Natural killer cell treated with Interleukin-12 subunit alpha and Interleukin-12 subunit beta and Interleukin-15 and Interleukin-18, amount 100 ng/mL, for 72 hours (primary cell): ENCODE data around the gene MYO18A. TPM values are rescaled to one million over a fixed set of nuclear protein-coding genes. Genes with fewer than 3 reads are reported as not detected.

Source experiments
- ATAC-seq, 2 donors: fragments of 150-1000 bp; cut with Tn5 transposase in 1 of 2; sonication (Bioruptor Pico), chemical (Tn5 transposase) in 1 of 2; 2 replicates each; pipeline ENCODE4 v1.10.0; 2021
- DNase-seq: peaks from one replicate; pipeline ENCODE4 v3.0.0; 2022; ENCODE audit warnings: low spot score
- H3K27ac Mint-ChIP-seq, 2 donors: 1 replicate in 1 of 2; 2 replicates in 1 of 2; pipeline ENCODE4 v1.8.0; 2022; ENCODE audit warnings: mixed read lengths in 2 of 2, mild to moderate bottlenecking in 1 of 2, moderate library complexity in 1 of 2
- H3K27me3 Mint-ChIP-seq, 2 donors: 1 replicate in 1 of 2; 2 replicates in 1 of 2; pipeline ENCODE4 v1.8.0; 2022; ENCODE audit warnings: mixed read lengths in 2 of 2
- H3K36me3 Mint-ChIP-seq: one replicate; pipeline ENCODE4 v1.8.0; 2022; ENCODE audit warnings: mixed read lengths
- H3K4me1 Mint-ChIP-seq, 2 donors: 1 replicate in 1 of 2; 2 replicates in 1 of 2; pipeline ENCODE4 v1.8.0; 2022; ENCODE audit warnings: low read depth in 2 of 2, mixed read lengths in 2 of 2, mild to moderate bottlenecking in 1 of 2
- H3K4me3 Mint-ChIP-seq: one replicate; pipeline ENCODE4 v1.8.0; 2022; ENCODE audit warnings: mixed read lengths
- H3K9me3 Mint-ChIP-seq: 2 replicates; pipeline ENCODE4 v1.8.0; 2022; ENCODE audit warnings: mixed read lengths
- total RNA-seq, 2 donors: library from RNA; stranded (reverse); gene quantifications; one replicate each; pipeline ENCODE4 v1.2.3, GENCODE V29; 2022

MYO18A gene
- total RNA-seq, 2 donors from 2014 or later, result 56.7 to 60.9 TPM

DNA sequence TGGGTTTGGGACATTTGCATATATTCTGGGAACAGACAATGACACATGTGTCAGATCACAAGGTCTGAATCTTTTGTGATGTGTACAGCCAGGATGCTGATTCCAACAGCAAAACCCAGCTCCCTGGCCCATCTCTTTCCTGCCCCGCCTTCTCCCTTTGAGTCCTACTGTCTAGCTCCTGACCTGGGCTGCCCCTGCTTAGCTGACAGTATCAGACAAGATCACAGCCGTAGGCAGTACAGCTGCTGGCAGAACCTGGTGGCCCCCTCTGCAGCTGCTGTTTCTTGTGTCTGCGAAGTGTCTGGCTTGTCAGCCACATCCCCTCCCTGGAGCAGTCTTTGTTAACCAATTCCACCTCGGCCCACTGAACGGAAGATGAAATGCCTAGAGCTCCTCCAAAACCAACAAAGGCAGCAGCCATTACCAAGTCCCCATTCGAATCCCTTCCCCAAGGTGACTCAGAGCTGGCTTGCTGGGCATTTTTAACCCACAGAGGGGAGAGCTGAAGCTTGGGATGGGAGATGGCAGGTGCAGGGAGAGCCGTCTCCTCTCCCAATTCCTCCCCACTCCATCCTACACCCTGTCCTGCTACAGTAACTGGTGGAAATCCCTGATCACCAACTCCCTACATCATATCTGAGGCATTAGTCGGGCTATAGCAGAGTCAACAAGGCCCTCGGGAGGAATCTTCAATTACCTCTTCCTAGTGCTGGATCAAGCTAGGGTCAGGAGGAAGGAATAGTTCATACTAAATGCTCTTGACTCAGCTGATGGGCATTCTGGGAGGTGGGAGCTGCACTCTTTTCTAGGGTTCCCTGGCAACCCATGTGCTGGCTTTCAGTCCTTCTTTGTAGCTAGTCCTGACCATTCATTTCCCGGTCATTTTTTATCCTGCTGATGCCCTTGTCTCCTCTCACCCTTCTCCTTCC, 131.5 kb downstream of the MYO18A start:
- Mint-ChIP-seq H3K36me3 (no peaks in the 10 kb centered on the region), H3K9me3 (no peaks in the 10 kb centered on the region), H3K27me3 (peaks cover 3 to 8% of the 10 kb centered on the region in 2 donors), H3K4me1 (peaks cover 3 to 6% of the 10 kb centered on the region in 2 donors), H3K27ac (no peak overlapping the region), H3K4me3 (no peak overlapping the region)
- DNase-seq (no peak), ATAC-seq (no peak)

DNA sequence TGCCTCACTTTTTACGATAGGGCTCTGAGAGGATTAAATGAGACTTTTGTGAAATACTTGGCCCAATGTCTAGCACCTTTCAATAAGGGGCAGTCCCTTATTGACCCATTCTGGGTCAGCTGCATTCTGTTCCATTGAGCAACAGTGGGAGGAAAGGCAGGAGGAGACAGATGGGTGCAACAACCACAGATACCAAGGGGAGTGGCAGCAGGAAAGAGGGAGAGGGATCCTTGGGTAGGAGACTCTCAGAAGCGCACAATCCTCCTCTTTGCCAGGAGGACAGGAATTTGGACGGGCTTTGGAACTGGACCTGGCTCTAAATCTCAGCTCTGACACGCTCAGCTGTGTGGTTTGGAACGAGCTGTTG, 133.7 kb downstream of the MYO18A start:
- no peaks in the 10 kb centered on the region for H3K36me3 Mint-ChIP-seq
- no peak overlapping the region for H3K27ac Mint-ChIP-seq
- H3K9me3 Mint-ChIP-seq, result no peaks in the 10 kb centered on the region
- no peak overlapping the region for H3K4me3 Mint-ChIP-seq
- H3K27me3 Mint-ChIP-seq, result peaks cover 3 to 8% of the 10 kb centered on the region in 2 donors
- H3K4me1 Mint-ChIP-seq, result peaks cover 6 to 7% of the 10 kb centered on the region in 2 donors
- DNase-seq (no peak), ATAC-seq (peak in 1 of 2 donors; percentile 80)

DNA sequence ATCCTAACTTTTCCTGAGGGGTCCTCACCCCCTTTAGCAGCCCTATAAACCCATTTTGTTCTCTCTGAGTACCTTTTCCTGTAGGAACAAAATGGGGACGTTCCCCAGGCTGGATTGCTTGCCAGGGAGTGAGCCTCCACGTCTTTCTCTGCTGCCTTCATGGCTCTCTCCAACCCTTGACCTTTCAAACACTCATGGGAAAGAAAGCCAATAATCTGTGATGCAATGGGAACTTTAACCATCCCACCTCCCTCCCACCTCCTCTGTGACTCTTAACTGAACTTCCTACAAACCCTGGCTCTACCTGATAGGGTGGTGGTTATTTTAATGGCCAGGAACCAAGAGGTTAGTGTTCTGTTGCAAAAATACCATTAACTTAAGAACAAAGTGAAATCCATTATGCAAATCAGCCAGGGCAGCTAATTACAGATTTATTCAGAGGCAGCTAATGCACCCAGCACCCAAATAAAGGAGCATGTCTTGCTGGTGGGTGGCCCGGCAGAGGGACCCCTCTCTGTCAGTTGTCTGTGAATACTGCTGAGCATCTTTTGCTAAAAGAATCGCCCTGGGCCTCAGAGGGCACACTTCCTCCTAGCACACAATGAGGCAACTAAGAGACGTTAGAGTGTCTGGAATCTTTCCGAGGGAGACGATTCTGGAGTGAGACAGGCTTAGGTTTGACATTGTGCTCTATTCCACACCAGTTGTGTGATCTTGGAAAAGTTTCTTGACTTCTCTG, 134.3 kb downstream of the MYO18A start:
- H3K27ac Mint-ChIP-seq, result no peak overlapping the region
- no peak overlapping the region for H3K4me3 Mint-ChIP-seq
- DNase-seq, result no peak
- no peak for ATAC-seq
- H3K27me3 Mint-ChIP-seq, result peaks cover 3 to 8% of the 10 kb centered on the region in 2 donors
- H3K36me3 Mint-ChIP-seq, result no peaks in the 10 kb centered on the region
- H3K4me1 Mint-ChIP-seq, result peaks cover 6 to 7% of the 10 kb centered on the region in 2 donors
- H3K9me3 Mint-ChIP-seq, result no peaks in the 10 kb centered on the region

DNA sequence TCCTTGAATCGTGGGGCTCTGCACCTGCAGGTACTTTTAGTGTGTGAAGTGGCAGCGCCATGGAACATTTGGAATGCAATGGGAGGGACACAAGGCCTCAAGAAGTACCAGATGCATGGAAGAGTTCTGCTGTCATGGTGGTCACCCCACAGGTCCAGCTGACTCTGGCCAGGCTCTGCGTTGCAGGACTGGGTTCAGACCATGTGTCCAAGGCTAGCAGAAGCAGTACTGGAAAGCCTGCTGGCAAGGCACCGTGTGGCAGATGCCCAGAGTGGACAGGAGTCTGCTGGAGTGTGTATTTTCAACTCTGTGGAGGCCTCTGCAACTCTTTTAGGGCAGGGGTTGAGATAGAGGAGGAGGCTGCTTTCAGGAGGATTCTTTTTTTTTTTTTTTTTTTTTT, 135.2 kb downstream of the MYO18A start:
- DNase-seq (no peak), ATAC-seq (no peak)
- Mint-ChIP-seq H3K4me1 (peaks cover 6 to 7% of the 10 kb centered on the region in 2 donors), H3K9me3 (no peaks in the 10 kb centered on the region), H3K27me3 (peaks cover 3 to 8% of the 10 kb centered on the region in 2 donors), H3K4me3 (no peak overlapping the region), H3K27ac (no peak overlapping the region), H3K36me3 (no peaks in the 10 kb centered on the region)

DNA sequence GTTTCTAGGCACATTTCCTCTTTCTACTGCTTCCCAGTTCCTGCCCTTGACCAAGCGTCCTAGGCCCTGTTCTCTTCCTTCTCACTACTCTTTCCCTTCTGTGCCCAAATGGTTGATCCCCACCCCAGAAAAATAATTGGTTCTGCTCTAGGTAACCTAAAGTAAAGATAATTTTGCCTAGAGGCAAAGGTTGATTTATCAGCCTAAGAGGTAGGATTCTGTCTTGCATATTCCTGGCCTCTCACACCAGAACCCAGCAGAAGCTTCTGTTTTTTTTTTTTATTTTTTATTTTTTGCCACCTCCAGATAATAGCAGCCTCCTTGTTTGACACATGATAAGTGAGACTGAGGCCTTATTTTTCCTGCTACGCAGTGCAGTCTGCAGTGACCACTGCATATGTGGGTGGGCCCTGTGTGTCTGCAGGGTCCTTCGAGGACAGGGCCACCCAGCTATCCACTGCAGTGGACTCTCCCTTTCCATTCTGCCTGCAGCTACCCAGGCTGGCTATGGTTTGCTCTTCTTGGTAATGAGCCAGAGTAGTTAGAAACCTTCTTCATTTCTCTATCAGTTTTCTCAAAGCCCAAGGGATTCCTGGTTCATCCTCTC, 136.6 kb downstream of the MYO18A start:
- no peaks in the 10 kb centered on the region for H3K9me3 Mint-ChIP-seq
- ATAC-seq, result no peak
- no peak overlapping the region for H3K4me3 Mint-ChIP-seq
- H3K27me3 Mint-ChIP-seq, result peaks cover 3 to 8% of the 10 kb centered on the region in 2 donors
- peaks cover 6 to 7% of the 10 kb centered on the region in 2 donors for H3K4me1 Mint-ChIP-seq
- DNase-seq, result no peak
- H3K27ac Mint-ChIP-seq, result no peak overlapping the region
- H3K36me3 Mint-ChIP-seq, result no peaks in the 10 kb centered on the region

DNA sequence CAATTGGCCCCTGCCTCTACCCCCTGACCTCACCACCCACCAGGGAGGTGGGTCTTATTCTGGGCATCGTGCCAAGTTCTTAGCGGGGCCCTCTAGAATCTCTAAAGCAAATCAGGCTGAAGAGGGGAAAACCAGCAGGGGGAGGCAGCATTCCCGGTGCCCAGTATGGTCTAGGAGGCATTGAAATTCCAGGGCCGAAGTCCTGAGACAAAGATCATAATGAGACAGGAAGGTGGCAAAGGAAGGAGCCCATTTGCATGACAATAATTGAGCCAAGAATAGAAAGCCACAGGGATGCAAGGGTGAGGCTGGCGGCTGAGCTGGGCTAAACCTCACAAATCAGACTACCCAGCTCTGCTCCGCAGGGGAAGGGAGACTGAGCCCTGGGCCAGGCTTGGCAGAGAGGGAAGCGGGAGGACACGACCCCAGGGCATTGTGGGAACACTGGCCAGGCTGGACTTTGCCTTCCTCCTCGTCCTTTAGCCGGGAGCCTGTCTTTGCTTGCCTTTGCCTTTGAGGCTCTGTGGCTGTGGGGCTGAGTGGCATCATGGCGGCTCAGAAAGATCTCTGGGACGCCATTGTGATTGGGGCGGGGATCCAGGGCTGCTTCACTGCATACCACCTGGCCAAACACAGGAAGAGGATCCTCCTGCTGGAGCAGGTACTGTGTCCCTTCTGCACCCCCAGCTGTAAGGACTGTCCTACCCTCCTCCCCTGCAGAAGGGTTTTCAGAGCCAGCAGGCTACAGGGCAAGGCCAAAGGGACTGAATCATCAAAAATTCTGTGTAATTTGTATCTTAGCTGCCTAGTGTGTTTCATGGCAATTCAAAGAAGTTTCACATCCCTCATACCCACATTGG, 137.3 kb downstream of the MYO18A start, which contains the start of gene PIPOX:
Gene PIPOX, plus strand, starts transcription at position 463 of the 860 bp plus-strand sequence. Its CDS starts 85 bp downstream, at position 548.
- H3K36me3 Mint-ChIP-seq, result no peaks in the 10 kb centered on the region
- ATAC-seq (no peak), DNase-seq (no peak)
- H3K4me1 Mint-ChIP-seq, result peaks cover 6 to 7% of the 10 kb centered on the region in 2 donors
- H3K9me3 Mint-ChIP-seq, result no peaks in the 10 kb centered on the region
- no peak within 1 kb of the TSS for H3K4me3 Mint-ChIP-seq
- H3K27ac Mint-ChIP-seq, result no peak within 1 kb of the TSS
- H3K27me3 Mint-ChIP-seq, result peaks cover 3 to 8% of the 10 kb centered on the region in 2 donors

DNA sequence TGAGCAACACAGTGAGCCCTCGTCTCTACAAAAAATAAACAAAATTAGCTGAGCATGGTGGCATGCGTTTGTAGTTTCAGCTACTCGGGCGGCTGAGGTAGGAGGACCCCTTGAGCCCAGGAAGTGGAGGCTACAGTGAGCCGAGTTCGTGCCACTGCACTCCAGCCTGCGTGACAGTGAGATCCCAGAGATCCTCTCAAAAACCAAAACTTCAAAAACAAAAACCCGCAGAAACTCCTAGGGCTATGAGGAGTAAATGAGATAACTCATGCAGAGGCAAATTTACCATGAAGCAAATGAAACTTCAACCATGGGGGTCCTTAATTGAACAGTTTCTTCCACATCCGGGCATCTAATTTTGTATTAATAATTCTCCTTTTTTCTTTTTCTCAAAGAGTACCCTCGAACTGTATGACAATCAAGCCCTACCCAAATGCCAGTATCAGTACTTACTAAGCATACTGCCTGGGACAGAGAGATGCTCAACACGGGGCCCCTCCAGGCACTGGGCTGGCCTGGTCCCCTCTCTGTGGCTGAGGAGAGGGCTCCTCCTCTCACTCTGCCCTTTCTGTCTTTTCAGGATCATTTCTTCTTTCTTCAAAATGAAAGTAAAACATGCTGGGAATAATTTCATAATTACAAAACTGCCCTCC, 138.0 kb downstream of the MYO18A start:
- no peak for DNase-seq
- peak in 1 of 2 donors; percentile 24 for ATAC-seq
- Mint-ChIP-seq H3K27me3 (peaks cover 3 to 8% of the 10 kb centered on the region in 2 donors), H3K36me3 (no peaks in the 10 kb centered on the region), H3K4me3 (no peak overlapping the region), H3K9me3 (no peaks in the 10 kb centered on the region), H3K27ac (no peak overlapping the region), H3K4me1 (peaks cover 6 to 7% of the 10 kb centered on the region in 2 donors)

DNA sequence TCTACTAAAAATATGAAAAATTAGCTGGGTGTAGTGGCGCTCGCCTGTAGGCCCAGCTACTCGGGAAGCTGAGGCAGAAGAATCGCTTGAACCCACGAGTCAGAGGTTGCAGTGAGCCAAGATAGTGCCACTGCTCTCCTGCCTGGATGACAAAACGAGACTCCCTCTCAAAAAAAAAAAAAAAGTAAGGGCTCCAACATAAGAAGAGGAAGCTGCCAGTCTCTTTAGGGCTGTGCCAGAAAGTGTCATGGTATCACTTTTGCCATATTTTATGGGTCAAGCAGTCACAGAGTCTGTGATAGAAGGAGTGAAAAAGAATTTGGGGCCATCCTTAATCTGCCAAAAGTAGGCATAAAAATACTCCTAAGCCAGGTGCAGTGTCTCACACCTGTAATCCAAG, 138.6 kb downstream of the MYO18A start:
- no peaks in the 10 kb centered on the region for H3K36me3 Mint-ChIP-seq
- ATAC-seq (no peak), DNase-seq (no peak)
- peaks cover 5 to 7% of the 10 kb centered on the region in 2 donors for H3K4me1 Mint-ChIP-seq
- H3K27me3 Mint-ChIP-seq, result peaks cover 3 to 8% of the 10 kb centered on the region in 2 donors
- no peak overlapping the region for H3K4me3 Mint-ChIP-seq
- no peaks in the 10 kb centered on the region for H3K9me3 Mint-ChIP-seq
- H3K27ac Mint-ChIP-seq, result no peak overlapping the region

DNA sequence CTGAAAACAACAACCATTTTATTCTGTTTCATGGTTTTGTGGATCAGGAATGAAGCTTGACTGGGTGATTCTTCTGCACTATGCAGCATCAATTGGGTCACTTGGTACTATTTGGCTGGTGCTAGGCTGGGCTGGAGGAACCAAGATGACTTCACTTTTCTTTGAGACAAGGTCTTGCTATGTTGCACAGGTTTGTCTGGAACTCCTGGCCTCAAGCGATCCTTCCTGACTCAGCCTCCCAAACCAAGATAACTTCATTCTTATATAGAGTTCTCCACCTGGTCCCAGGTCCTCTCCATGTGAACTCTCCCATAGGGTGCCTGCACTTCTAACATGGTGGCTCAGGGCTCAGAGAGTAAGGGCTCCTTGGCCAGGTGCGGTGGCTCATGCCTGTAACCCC, 139.1 kb downstream of the MYO18A start:
- Mint-ChIP-seq H3K9me3 (no peaks in the 10 kb centered on the region), H3K36me3 (no peaks in the 10 kb centered on the region), H3K27ac (no peak overlapping the region), H3K27me3 (peaks cover 3 to 5% of the 10 kb centered on the region in 2 donors), H3K4me1 (peaks cover under 1 to 4% of the 10 kb centered on the region in 2 donors), H3K4me3 (no peak overlapping the region)
- DNase-seq (no peak), ATAC-seq (no peak)

DNA sequence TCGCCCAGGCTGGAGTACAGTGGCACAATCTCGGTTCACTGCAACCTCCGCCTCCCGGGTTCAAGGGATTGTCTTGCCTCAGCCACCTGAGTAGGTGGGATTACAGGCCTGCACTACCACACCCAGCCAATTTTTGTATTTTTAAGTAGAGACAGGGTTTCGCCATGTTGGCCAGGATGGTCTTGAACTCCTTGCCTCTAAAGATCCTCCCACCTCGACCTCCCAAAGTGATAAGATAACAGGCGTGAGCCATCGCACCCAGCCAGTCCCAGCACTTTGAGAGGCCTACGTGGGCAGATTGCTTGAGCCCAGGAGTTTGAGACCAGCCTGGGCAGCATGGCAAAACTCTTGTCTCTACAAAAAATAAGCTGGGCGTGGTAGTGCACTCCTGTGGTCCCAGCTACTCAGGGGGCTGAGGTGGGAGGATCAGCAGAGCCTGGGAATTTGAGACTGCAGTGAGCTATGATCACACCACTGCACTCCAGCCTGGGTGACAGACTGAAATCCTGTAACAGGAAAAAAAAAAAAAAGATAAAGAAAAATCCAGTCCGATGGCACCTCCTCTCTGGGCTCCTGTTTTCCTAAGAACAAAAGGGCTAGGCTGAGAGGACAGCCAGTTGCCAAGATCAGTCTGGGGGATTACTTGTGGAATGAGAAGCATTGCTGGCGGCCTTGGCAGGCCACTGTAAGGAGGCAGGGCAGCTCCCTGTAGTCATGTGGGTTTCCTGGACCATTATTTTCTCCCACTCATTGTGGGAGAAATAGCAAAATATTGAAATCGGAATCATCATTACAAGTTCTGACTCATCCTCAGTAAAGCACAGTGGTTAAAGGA, 140.2 kb downstream of the MYO18A start:
- Mint-ChIP-seq H3K27me3 (peaks cover 5 to 10% of the 10 kb centered on the region in 2 donors), H3K4me3 (no peak overlapping the region), H3K27ac (no peak overlapping the region), H3K36me3 (peaks cover 4% of the 10 kb centered on the region), H3K4me1 (peaks cover 0 to 4% of the 10 kb centered on the region in 2 donors), H3K9me3 (no peaks in the 10 kb centered on the region)
- no peak for DNase-seq
- ATAC-seq, result no peak

DNA sequence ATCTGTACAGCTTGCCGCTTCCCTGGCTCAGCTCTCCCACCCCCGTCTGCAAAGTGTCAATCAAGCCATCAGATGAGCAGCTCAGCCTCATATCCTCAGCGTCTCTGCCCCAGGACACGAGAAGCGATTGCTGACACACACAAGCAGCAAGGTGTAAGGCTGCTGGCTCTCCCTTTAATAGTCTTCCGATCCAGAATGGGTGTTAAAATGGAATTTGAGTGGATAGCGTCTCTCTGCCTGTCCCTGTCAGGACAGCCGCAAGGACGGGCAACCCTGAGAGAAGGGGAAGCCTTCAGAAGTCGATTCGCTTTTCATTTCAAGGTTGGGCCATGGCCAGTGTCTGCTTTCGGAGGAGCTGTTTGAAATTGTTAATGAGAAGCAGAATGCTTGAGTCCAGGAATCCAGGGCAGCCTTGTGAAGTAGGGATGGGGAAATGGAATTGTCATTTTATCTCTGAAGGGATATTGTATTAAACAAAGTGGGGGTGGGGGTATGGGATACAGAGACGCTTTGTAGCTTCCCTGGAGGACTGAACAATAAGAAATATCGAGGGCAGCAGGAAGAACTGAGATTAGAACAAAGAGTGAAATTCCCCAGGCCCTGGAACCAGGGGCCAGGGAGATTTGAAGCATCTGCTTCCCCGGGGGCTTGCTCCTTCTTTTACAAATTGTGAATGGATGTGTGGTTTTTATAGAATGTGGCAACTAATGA, 142.0 kb downstream of the MYO18A start:
- no peak for ATAC-seq
- no peak for DNase-seq
- Mint-ChIP-seq H3K9me3 (peaks cover 4% of the 10 kb centered on the region), H3K27ac (no peak overlapping the region), H3K4me3 (no peak overlapping the region), H3K4me1 (peaks cover 0 to 4% of the 10 kb centered on the region in 2 donors), H3K36me3 (peaks cover 13% of the 10 kb centered on the region), H3K27me3 (peaks cover 14 to 16% of the 10 kb centered on the region in 2 donors)
